ENCODE data around the gene NAP1L4. TPM values are rescaled to one million over a fixed set of nuclear protein-coding genes. Genes with fewer than 3 reads are reported as not detected.

NAP1L4 gene
- total RNA-seq, 1 experiment from 2014 or later, result 212 TPM

DNA sequence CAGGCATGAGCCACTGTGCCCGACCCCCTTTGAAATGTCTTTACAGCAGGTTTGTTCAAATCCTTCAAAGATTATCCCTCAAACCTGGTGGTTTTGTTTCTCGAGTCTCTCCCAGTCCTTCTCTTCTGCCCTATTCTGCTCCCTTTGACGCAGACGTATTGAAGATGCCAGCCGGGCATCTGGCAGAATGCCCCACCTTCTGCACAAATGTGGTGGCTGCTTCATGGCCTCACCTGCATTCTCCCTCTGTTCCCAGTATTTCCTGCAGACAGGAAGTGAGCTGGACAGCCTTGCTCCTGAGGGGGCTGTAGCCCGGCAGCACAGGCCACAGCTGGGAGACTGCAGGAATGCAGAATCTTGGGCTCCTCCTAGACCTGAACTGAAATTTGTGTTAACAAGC, 4.8 kb upstream of the NAP1L4 start:
- H3K18ac ChIP-seq (ENCODE audit: insufficient read length, low read depth, low read length), result no peak overlapping the region
- no peak overlapping the region for H4K91ac ChIP-seq (ENCODE audit: insufficient read length, low read depth, low read length)
- Mint-ChIP-seq H3K4me3 (no peak overlapping the region), H3K9me3 (no peaks in the 10 kb centered on the region), H3K4me1 (peaks cover 16 to 19% of the 10 kb centered on the region in 2 experiments), H3K27me3 (ENCODE audit: low read depth) (no peaks in the 10 kb centered on the region), H3K36me3 (ENCODE audit: insufficient read depth in 1 of 3, low read depth in 3 of 3) (peaks cover 17 to 27% (median 26%) of the 10 kb centered on the region in 3 experiments; a peak in 6 of 7 replicates), H3K27ac (peak overlapping the region in 2 of 3 experiments; percentile 52 to 89; a peak in 3 of 7 replicates)
- no peak overlapping the region for H3K9ac ChIP-seq (ENCODE audit: extremely low read depth, insufficient read length, low read length)
- H3K79me2 ChIP-seq (ENCODE audit: insufficient read depth, low read length), result no peaks in the 10 kb centered on the region
- H2AK5ac ChIP-seq (ENCODE audit: insufficient read length, low read length), result no peak overlapping the region
- no peak overlapping the region for H2BK120ac ChIP-seq (ENCODE audit: low read depth, low read length, poor library complexity, severe bottlenecking)
- WGBS (ENCODE audit: extremely low coverage, insufficient read length, low lambda C conversion rate), result no CpG with 5 or more reads among the region's 6 CpGs
- no peak overlapping the region for H4K5ac ChIP-seq (ENCODE audit: insufficient read length, low read depth, low read length)
- H3K9me3 ChIP-seq (ENCODE audit: control insufficient read depth, low read depth, low read length), result no peaks in the 10 kb centered on the region
- H3K56ac ChIP-seq (ENCODE audit: insufficient read length, low read depth, low read length), result no peak overlapping the region
- H2AFZ ChIP-seq (ENCODE audit: low read length), result no peak overlapping the region
- no peaks in the 10 kb centered on the region for H3K4me1 ChIP-seq (ENCODE audit: insufficient read depth, low read length)
- no peak overlapping the region for H2BK15ac ChIP-seq (ENCODE audit: low read depth, low read length)
- TF ChIP-seq, protein P1, sequence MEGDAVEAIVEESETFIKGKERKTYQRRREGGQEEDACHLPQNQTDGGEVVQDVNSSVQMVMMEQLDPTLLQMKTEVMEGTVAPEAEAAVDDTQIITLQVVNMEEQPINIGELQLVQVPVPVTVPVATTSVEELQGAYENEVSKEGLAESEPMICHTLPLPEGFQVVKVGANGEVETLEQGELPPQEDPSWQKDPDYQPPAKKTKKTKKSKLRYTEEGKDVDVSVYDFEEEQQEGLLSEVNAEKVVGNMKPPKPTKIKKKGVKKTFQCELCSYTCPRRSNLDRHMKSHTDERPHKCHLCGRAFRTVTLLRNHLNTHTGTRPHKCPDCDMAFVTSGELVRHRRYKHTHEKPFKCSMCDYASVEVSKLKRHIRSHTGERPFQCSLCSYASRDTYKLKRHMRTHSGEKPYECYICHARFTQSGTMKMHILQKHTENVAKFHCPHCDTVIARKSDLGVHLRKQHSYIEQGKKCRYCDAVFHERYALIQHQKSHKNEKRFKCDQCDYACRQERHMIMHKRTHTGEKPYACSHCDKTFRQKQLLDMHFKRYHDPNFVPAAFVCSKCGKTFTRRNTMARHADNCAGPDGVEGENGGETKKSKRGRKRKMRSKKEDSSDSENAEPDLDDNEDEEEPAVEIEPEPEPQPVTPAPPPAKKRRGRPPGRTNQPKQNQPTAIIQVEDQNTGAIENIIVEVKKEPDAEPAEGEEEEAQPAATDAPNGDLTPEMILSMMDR (conservative IDR thresholded peaks at IDR 0.05), result no peak
- DNase-seq, result no peak
- no peaks in the 10 kb centered on the region for H3K79me1 ChIP-seq (ENCODE audit: insufficient read depth, low read depth, low read length, poor library complexity, severe bottlenecking)
- peaks cover 6% of the 10 kb centered on the region for H3K23me2 ChIP-seq (ENCODE audit: insufficient read length, low read depth, low read length, poor library complexity, severe bottlenecking)
- no peak overlapping the region for H4K8ac ChIP-seq (replicated peaks; ENCODE audit: insufficient read length, low read depth, low read length)
- no peak overlapping the region for H2BK20ac ChIP-seq (ENCODE audit: low read depth, low read length, poor library complexity, severe bottlenecking)
- H3K4ac ChIP-seq (ENCODE audit: low read depth, low read length), result no peak overlapping the region
- H3K4me2 ChIP-seq (ENCODE audit: insufficient read depth, insufficient read length, low read length), result no peak overlapping the region
- H2BK5ac ChIP-seq (ENCODE audit: insufficient read length, low read length), result no peak overlapping the region
- H2BK12ac ChIP-seq (ENCODE audit: insufficient read length, low read depth, low read length), result no peak overlapping the region
- no peak overlapping the region for H3K14ac ChIP-seq (ENCODE audit: insufficient read depth, low read length)
- H3K27me3 ChIP-seq (ENCODE audit: insufficient read depth, low read length), result no peaks in the 10 kb centered on the region
- no peak overlapping the region for H3T11ph ChIP-seq (ENCODE audit: low read length)
- H3K23ac ChIP-seq (ENCODE audit: insufficient read length, low read depth, low read length), result no peak overlapping the region
- no peak overlapping the region for H3K27ac ChIP-seq (ENCODE audit: insufficient read length, low read depth, low read length)
- peaks cover 2% of the 10 kb centered on the region for H4K20me1 ChIP-seq (ENCODE audit: control insufficient read depth, insufficient read depth, insufficient read length)

All from H9 (cell line).